SK-N-SH treated with all-trans-retinoic acid at 6 μM for 48 hours (cell line): ENCODE results near the gene ZNF484.
"Not testable (repeated sequence)": the region's sequence is repeated elsewhere in the genome, so short reads cannot be mapped to it uniquely, and the experiment has no call there.

Source experiments
- ATAC-seq: fragments of 200-7000 bp; cut with Tn5 transposase; 3 replicates; pipeline ENCODE4 v1.9.1; 2020; ENCODE audit warnings: mild to moderate bottlenecking, moderate library complexity
- ARNTL ChIP-seq: fragments of 450-650 bp; formaldehyde crosslinking; IDR thresholded peaks from 2 replicates; pipeline ENCODE4 v1.5.0; 2020; ENCODE audit warnings: low read depth, mild to moderate bottlenecking, moderate library complexity, borderline replicate concordance
- BACH2 ChIP-seq: fragments of 250-450 bp; sonication (Bioruptor Pico); IDR thresholded peaks from 2 replicates; pipeline ENCODE4 v1.9.0; 2021; ENCODE audit warnings: mild to moderate bottlenecking, borderline replicate concordance
- CREB5 ChIP-seq: fragments of 250-450 bp; sonication (Bioruptor Pico); IDR thresholded peaks from 2 replicates; pipeline ENCODE4 v1.5.1; 2020; ENCODE audit warnings: low read depth, mild to moderate bottlenecking, moderate library complexity
- CSDC2 ChIP-seq: fragments of 250-450 bp; sonication (Bioruptor Pico); IDR thresholded peaks from 2 replicates; pipeline ENCODE4 v1.5.0; 2020; ENCODE audit warnings: mild to moderate bottlenecking, moderate library complexity
- ESRRG ChIP-seq: fragments of 250-450 bp; sonication (Bioruptor Pico); IDR thresholded peaks from 2 replicates; pipeline ENCODE4 v1.6.1; 2021; ENCODE audit warnings: mild to moderate bottlenecking
- ISL1 ChIP-seq: fragments of 250-450 bp; sonication (Bioruptor Pico); IDR thresholded peaks from 2 replicates; pipeline ENCODE4 v2.1.2; 2022; ENCODE audit warnings: mild to moderate bottlenecking, moderate library complexity
- PATZ1 ChIP-seq: fragments of 250-450 bp; sonication (Bioruptor Pico); IDR thresholded peaks from 2 replicates; pipeline ENCODE4 v1.8.0; 2020; ENCODE audit warnings: mild to moderate bottlenecking, moderate library complexity, borderline replicate concordance
- POU6F1 ChIP-seq: fragments of 250-450 bp; sonication (Bioruptor Pico); IDR thresholded peaks from 2 replicates; pipeline ENCODE4 v1.8.0; 2021; ENCODE audit warnings: low read depth, mild to moderate bottlenecking, moderate library complexity, borderline replicate concordance
- PPARA ChIP-seq: fragments of 250-450 bp; sonication (Bioruptor Pico); IDR thresholded peaks from 2 replicates; pipeline ENCODE4 v1.5.0; 2020; ENCODE audit warnings: mild to moderate bottlenecking, borderline replicate concordance
- RARB ChIP-seq: fragments of 250-450 bp; sonication (Bioruptor Pico); IDR thresholded peaks from 2 replicates; pipeline ENCODE4 v1.8.0; 2021; ENCODE audit warnings: mild to moderate bottlenecking, moderate library complexity
- SNAI2 ChIP-seq: fragments of 250-450 bp; sonication (Bioruptor Pico); IDR thresholded peaks from 2 replicates; pipeline ENCODE4 v1.5.0; 2020; ENCODE audit warnings: mild to moderate bottlenecking, moderate library complexity
- TCF4 ChIP-seq: fragments of 250-450 bp; sonication (Bioruptor Pico); IDR thresholded peaks from 2 replicates; pipeline ENCODE4 v1.8.0; 2021; ENCODE audit warnings: mild to moderate bottlenecking, moderate library complexity, borderline replicate concordance
- TSHZ2 ChIP-seq: fragments of 250-450 bp; sonication (Bioruptor Pico); IDR thresholded peaks from 2 replicates; pipeline ENCODE4 v1.5.0; 2020; ENCODE audit warnings: mild to moderate bottlenecking, moderate library complexity
- ZC3H10 ChIP-seq: fragments of 250-450 bp; sonication (Bioruptor Pico); IDR thresholded peaks from 2 replicates; pipeline ENCODE4 v1.5.1; 2021; ENCODE audit warnings: mild to moderate bottlenecking, moderate library complexity
- ZFP3 ChIP-seq: fragments of 250-450 bp; sonication (Bioruptor Pico); IDR thresholded peaks from 2 replicates; pipeline ENCODE4 v1.5.0; 2020; ENCODE audit warnings: mild to moderate bottlenecking, moderate library complexity
- ZFP30 ChIP-seq: fragments of 450-650 bp; formaldehyde crosslinking; IDR thresholded peaks from 2 replicates; pipeline ENCODE4 v1.5.0; 2022; ENCODE audit warnings: mild to moderate bottlenecking, moderate library complexity
- ZNF565 ChIP-seq: fragments of 450-650 bp; formaldehyde crosslinking; conservative IDR thresholded peaks from 2 replicates; pipeline ENCODE4 v1.5.0; 2020; ENCODE audit warnings: low read depth, mild to moderate bottlenecking, moderate library complexity
- ZNF70 ChIP-seq: fragments of 450-650 bp; formaldehyde crosslinking; IDR thresholded peaks from 2 replicates; pipeline ENCODE4 v1.5.0; 2020; ENCODE audit warnings: mild to moderate bottlenecking, moderate library complexity
- ZNF8 ChIP-seq: fragments of 450-650 bp; formaldehyde crosslinking; IDR thresholded peaks from 2 replicates; pipeline ENCODE4 v1.5.0; 2020; ENCODE audit warnings: mild to moderate bottlenecking, moderate library complexity

The ZNF484 gene

GRCh38 chr9:92850898-92851297 is 26.9 kb downstream of the ZNF484 start:
- ATAC-seq: no peak

GRCh38 chr9:92848740-92849139 is 29.1 kb downstream of the ZNF484 start:
- not testable (repeated sequence) for ATAC-seq

More at GRCh38 chr9:92850898-92851297, 26.9 kb downstream of the ZNF484 start:
- no peak for TF ChIP-seq TCF4 (CRISPR knock-in tag)
- TF ChIP-seq ZNF565 (CRISPR knock-in tag): no peak
- no peak for TF ChIP-seq ISL1 (CRISPR knock-in tag)
- TF ChIP-seq CSDC2 (CRISPR knock-in tag): no peak
- TF ChIP-seq SNAI2 (CRISPR knock-in tag): no peak
- TF ChIP-seq ZC3H10 (CRISPR knock-in tag): no peak
- no peak for TF ChIP-seq ZNF70
- no peak for TF ChIP-seq ZFP3 (CRISPR knock-in tag)
- TF ChIP-seq ARNTL: no peak
- TF ChIP-seq PPARA: no peak

GRCh38 chr9:92846662-92847145 is 31.1 kb downstream of the ZNF484 start:
- ATAC-seq: no peak
- no peak for TF ChIP-seq CREB5 (CRISPR knock-in tag)
- TF ChIP-seq ESRRG (CRISPR knock-in tag): no peak

GRCh38 chr9:92838411-92838810 is 39.4 kb downstream of the ZNF484 start:
- TF ChIP-seq ZNF8 (CRISPR knock-in tag): peak; percentile 64
- not testable (repeated sequence) for ATAC-seq

GRCh38 chr9:92837191-92837590 is 40.6 kb downstream of the ZNF484 start:
- TF ChIP-seq ZFP3 (CRISPR knock-in tag): no peak
- no peak for TF ChIP-seq BACH2 (CRISPR knock-in tag)
- no peak for TF ChIP-seq CREB5 (CRISPR knock-in tag)
- TF ChIP-seq PPARA: no peak
- no peak for TF ChIP-seq ZNF70
- TF ChIP-seq ISL1 (CRISPR knock-in tag): no peak
- TF ChIP-seq POU6F1: no peak
- no peak for TF ChIP-seq SNAI2 (CRISPR knock-in tag)
- no peak for TF ChIP-seq ZFP30 (CRISPR knock-in tag)
- ATAC-seq: no peak

- no peak for ATAC-seq
- TF ChIP-seq PPARA (no peak), ESRRG (CRISPR knock-in tag) (no peak), RARB (CRISPR knock-in tag) (no peak), TSHZ2 (CRISPR knock-in tag) (no peak), ISL1 (CRISPR knock-in tag) (no peak), PATZ1 (CRISPR knock-in tag) (no peak)
Measured at GRCh38 chr9:92829420-92829819, 48.4 kb downstream of the ZNF484 start.

- ATAC-seq: not testable (repeated sequence)
Measured at GRCh38 chr9:92825065-92825464, 52.8 kb downstream of the ZNF484 start.
